Fibroblast of mammary gland (primary cell): ENCODE data around the gene ZNF790.

Experiments
- DNase-seq: peaks from one replicate; pipeline ENCODE4 v3.0.0-alpha.2; 2010; ENCODE audit warnings: low read depth
- H3K4me3 ChIP-seq: 2 replicates; pipeline ENCODE4 v1.5.1; 2011; ENCODE audit warnings: low read depth, mild to moderate bottlenecking, low read length, moderate library complexity; ENCODE audit not compliant: control insufficient read depth
- TF ChIP-seq, protein P1 (sequence below): conservative IDR thresholded peaks from 2 replicates; pipeline ENCODE4 v1.5.1; 2011; ENCODE audit warnings: low read depth, low read length, inconsistent platforms; ENCODE audit not compliant: control insufficient read depth, insufficient read depth

ZNF790 gene

GRCh38 chr19:36772311-36773222 lies 65.6 kb downstream of the ZNF790 start, which contains the start of gene ZNF850:
Gene ZNF850 (minus strand): TSS chr19:36772807. CDS start chr19:36762606, 10,201 bp downstream.
- TF ChIP-seq, protein P1, sequence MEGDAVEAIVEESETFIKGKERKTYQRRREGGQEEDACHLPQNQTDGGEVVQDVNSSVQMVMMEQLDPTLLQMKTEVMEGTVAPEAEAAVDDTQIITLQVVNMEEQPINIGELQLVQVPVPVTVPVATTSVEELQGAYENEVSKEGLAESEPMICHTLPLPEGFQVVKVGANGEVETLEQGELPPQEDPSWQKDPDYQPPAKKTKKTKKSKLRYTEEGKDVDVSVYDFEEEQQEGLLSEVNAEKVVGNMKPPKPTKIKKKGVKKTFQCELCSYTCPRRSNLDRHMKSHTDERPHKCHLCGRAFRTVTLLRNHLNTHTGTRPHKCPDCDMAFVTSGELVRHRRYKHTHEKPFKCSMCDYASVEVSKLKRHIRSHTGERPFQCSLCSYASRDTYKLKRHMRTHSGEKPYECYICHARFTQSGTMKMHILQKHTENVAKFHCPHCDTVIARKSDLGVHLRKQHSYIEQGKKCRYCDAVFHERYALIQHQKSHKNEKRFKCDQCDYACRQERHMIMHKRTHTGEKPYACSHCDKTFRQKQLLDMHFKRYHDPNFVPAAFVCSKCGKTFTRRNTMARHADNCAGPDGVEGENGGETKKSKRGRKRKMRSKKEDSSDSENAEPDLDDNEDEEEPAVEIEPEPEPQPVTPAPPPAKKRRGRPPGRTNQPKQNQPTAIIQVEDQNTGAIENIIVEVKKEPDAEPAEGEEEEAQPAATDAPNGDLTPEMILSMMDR, result no peak
- H3K4me3 ChIP-seq, result peak within 1 kb of the TSS; percentile 89
- DNase-seq, result peak; percentile 94

DNA sequence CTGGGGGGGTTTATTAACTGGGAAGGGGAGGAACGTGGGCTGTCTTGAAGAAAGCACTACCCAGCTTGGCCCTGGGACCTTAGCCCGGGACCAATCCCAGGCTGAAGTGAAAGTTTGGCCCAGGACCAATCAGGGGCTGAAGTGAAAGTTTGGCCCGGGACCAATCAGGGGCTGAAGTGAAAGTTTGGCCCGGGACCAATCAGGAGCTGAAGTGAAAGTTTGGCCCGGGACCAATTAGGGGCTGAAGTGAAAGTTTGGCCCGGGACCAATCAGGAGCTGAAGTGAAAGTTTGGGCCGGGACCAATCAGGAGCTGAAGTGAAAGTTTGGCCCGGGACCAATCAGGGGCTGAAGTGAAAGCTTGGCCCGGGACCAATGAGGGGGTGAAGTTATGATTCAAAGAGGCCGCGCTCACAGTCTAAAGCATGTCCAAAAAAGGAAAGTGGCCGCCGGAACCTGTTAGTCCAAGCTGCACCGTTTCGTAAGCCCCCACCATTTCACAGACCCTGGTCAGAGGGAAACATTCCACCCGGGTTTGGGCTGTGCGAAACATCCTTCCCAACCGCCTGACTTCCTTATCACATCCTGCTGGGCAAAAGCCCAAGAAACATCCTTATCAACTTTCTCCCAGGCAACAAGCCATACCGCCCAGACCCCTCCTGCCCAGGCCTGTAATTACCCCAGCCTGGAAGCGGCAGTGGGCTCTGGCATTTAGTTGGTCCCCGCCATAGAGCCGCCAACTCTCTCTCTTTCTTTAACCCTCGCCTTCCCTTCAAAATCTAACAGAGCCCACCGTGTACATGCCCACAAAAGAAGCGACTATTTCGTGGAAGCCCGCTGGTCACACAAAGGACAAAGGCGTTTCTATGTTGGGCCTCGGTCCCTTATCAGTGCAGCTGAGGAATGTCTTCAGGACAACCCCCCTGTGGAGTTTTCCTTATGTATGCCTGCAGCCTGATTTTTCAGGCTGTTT lies 66.6 kb downstream of the ZNF790 start:
- DNase-seq, result peak; percentile 81
- H3K4me3 ChIP-seq, result peak overlapping the region; percentile 89
- TF ChIP-seq, protein P1, result no peak
